HFFc6 (cell line): ENCODE results near the gene AHCYL1. TPM values are rescaled to one million over a fixed set of nuclear protein-coding genes. Genes with fewer than 3 reads are reported as not detected.

ENCODE experiments used
- DNase-seq: peaks from one replicate; pipeline ENCODE4 v3.0.0-alpha.2; 2018
- H3K27ac Mint-ChIP-seq: 2 replicates; pipeline ENCODE4 v1.8.0; 2020; ENCODE audit warnings: mild to moderate bottlenecking, mixed read lengths
- H3K27me3 Mint-ChIP-seq: 2 replicates; pipeline ENCODE4 v1.8.0; 2021; ENCODE audit warnings: mild to moderate bottlenecking, moderate library complexity, mixed read lengths; ENCODE audit not compliant: insufficient read depth
- H3K36me3 Mint-ChIP-seq: 2 replicates; pipeline ENCODE4 v1.8.0; 2021; ENCODE audit warnings: low read depth, mixed read lengths
- H3K4me1 Mint-ChIP-seq: 2 replicates; pipeline ENCODE4 v1.8.0; 2020; ENCODE audit warnings: low read depth, mixed read lengths
- H3K4me3 Mint-ChIP-seq: 2 replicates; pipeline ENCODE4 v1.8.0; 2020; ENCODE audit warnings: mild to moderate bottlenecking, moderate library complexity, mixed read lengths
- H3K9me3 Mint-ChIP-seq: 2 replicates; pipeline ENCODE4 v1.8.0; 2020; ENCODE audit warnings: mild to moderate bottlenecking, mixed read lengths
- CTCF ChIP-seq: fragments of 200-600 bp; sonication (generic); IDR thresholded peaks from 2 replicates; pipeline ENCODE4 v1.5.0; 2021; ENCODE audit warnings: antibody characterized with exemption, mild to moderate bottlenecking
- total RNA-seq, 6 experiments: library from RNA; stranded (reverse); fragmentation: NEBNext Ultra II Directional; extraction: Animal tissue kit (Norgen Biotek cat#: 25700); gene quantifications; 2 replicates in 1 of 6; 3 replicates in 5 of 6; pipeline ENCODE4 v1.2.3, GENCODE V29; 2021

Gene AHCYL1
- total RNA-seq, 6 experiments from 2014 or later, result 73.4 to 87.1 (median 74.7) TPM

GRCh38 chr1:110062612-110063011 is 78.0 kb downstream of the AHCYL1 start:
- H3K9me3 Mint-ChIP-seq, result no peaks in the 10 kb centered on the region
- no peak for TF ChIP-seq CTCF
- peaks cover 13% of the 10 kb centered on the region for H3K27me3 Mint-ChIP-seq
- H3K4me3 Mint-ChIP-seq, result no peak overlapping the region
- peaks cover 19% of the 10 kb centered on the region for H3K36me3 Mint-ChIP-seq
- peaks cover 58% of the 10 kb centered on the region for H3K4me1 Mint-ChIP-seq
- no peak overlapping the region for H3K27ac Mint-ChIP-seq
- no peak for DNase-seq

- Mint-ChIP-seq H3K9me3 (no peaks in the 10 kb centered on the region; the same call in 1 of the 2 replicates), H3K27me3 (peaks cover 21% of the 10 kb centered on the region)
These were observed 79.2 kb downstream of the AHCYL1 start for GRCh38 chr1:110063781-110064180.

GRCh38 chr1:110064576-110065337 is 80.2 kb downstream of the AHCYL1 start:
- Mint-ChIP-seq H3K27ac (no peak overlapping the region), H3K27me3 (peaks cover 24% of the 10 kb centered on the region), H3K36me3 (peaks cover 12% of the 10 kb centered on the region), H3K4me3 (no peak overlapping the region), H3K9me3 (no peaks in the 10 kb centered on the region; the same call in 1 of the 2 replicates), H3K4me1 (peaks cover 36% of the 10 kb centered on the region; the same call in 1 of the 2 replicates)
- TF ChIP-seq CTCF, result no peak
- no peak for DNase-seq

More at GRCh38 chr1:110063781-110064180, 79.2 kb downstream of the AHCYL1 start:
- Mint-ChIP-seq H3K4me1 (peaks cover 46% of the 10 kb centered on the region), H3K4me3 (no peak overlapping the region), H3K27ac (no peak overlapping the region), H3K36me3 (peaks cover 17% of the 10 kb centered on the region)
- no peak for TF ChIP-seq CTCF
- DNase-seq, result no peak

- H3K27ac Mint-ChIP-seq, result peak overlapping the region; percentile 18; the same call in 1 of the 2 replicates
- peaks cover 24% of the 10 kb centered on the region for H3K27me3 Mint-ChIP-seq
These were observed 81.3 kb downstream of the AHCYL1 start for GRCh38 chr1:110065841-110066240.

GRCh38 chr1:110067479-110067892 is 82.9 kb downstream of the AHCYL1 start:
- DNase-seq, result no peak
- Mint-ChIP-seq H3K27ac (peak overlapping the region; percentile 86; the same call in 1 of the 2 replicates), H3K4me3 (peak overlapping the region; percentile 85; the same call in 1 of the 2 replicates), H3K9me3 (no peaks in the 10 kb centered on the region; the same call in 1 of the 2 replicates), H3K4me1 (peaks cover 17% of the 10 kb centered on the region; the same call in 1 of the 2 replicates), H3K36me3 (peaks cover 5% of the 10 kb centered on the region), H3K27me3 (peaks cover 38% of the 10 kb centered on the region)
- TF ChIP-seq CTCF, result no peak

More at GRCh38 chr1:110065841-110066240, 81.3 kb downstream of the AHCYL1 start:
- Mint-ChIP-seq H3K4me3 (no peak overlapping the region; the same call in 1 of the 2 replicates), H3K9me3 (no peaks in the 10 kb centered on the region; the same call in 1 of the 2 replicates), H3K36me3 (peaks cover 5% of the 10 kb centered on the region), H3K4me1 (peaks cover 30% of the 10 kb centered on the region; the same call in 1 of the 2 replicates)
- TF ChIP-seq CTCF, result no peak
- peak; percentile 62 for DNase-seq
